Mesenteric fat pad (tissue), 1 donor: ENCODE measurements around the gene STXBP5L. TPM values are rescaled to one million over a fixed set of nuclear protein-coding genes. Genes with fewer than 3 reads are reported as not detected.
"Not testable (repeated sequence)": the region's sequence is repeated elsewhere in the genome, so short reads cannot be mapped to it uniquely, and the experiment has no call there.

Source experiments
- DNase-seq: peaks from one replicate; pipeline ENCODE4 v3.0.0-alpha.2; 2020; ENCODE audit warnings: low spot score
- microRNA-seq: library from miRNA; unstranded; fragments of <30 nt; microRNA quantifications from one replicate; pipeline ENCODE4 v1.2.0, GENCODE V29; 2020; ENCODE audit warnings: borderline number of aligned reads
- total RNA-seq: library from RNA; stranded (reverse); fragmentation: NEBNext Ultra II Directional; extraction: Animal tissue kit (Norgen Biotek cat#: 25700); gene quantifications from one replicate; pipeline ENCODE4 v1.2.1, GENCODE V29; 2021
- donor health status: DM: yes; HTN: yes; CAD: no.

Gene STXBP5L
- total RNA-seq, 1 donor from 2014 or later: not detected

- DNase-seq: no peak
These were observed 516.5 kb downstream of the STXBP5L start for GRCh38 chr3:121424549-121424948.

GRCh38 chr3:121430664-121431215 lies 522.7 kb downstream of the STXBP5L start:
- DNase-seq: no peak

DNA sequence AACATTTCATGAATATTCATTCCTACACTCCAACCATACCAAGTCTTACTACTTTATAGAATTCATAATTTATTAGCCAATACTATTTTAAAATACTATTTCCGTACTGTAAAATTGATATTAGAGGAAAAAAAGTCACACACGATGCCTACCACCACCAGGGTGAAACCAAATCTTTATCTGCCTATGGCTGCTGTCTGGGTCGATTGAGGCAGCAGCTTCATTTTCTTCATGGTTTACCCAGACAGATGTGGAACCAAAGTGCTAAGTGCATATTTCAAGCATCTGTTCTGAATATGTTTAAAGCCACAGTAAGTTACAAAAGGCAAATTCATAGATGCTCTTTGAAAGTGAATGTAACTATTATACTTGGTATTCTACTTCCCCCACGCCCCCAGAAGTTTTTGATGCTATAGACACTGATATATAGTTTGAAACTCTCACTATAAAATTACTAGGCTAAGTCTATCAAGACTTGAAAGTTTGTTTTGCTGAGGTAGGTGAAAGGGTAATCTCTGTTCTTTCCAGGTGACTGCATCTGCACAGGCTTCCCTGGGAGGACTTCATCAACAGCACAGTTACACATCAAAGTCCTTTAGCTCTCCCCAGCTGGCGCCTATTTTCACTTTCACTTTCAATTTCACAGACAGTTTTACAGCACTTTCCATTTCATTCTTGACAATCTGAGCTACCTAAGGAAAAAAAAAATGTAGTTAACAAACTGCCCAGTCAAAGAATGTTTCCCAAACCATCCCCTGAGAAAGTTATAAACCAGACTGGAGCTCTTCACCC lies 523.9 kb downstream of the STXBP5L start:
- no peak for DNase-seq

GRCh38 chr3:121436074-121436473 lies 528.1 kb downstream of the STXBP5L start:
- DNase-seq: no peak

DNA sequence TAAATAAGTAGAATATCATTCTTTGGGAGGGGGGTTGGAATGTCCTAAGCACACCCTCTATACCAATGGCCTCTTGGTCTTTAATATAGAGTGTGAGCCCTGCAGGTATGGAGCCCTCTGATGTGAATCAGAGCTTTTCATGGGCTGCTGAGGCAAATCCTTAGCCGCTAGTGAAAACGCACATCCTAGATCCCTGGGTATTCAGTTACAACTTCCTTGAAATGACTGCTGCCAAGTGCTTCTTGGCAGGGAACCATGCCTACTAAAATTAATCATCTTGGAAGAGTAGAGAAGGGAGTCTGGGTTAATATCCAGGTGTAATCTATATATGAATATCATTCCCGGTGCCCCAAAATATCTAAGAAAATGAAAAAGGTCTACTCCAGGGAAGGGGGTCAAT lies 528.6 kb downstream of the STXBP5L start:
- no peak for DNase-seq

GRCh38 chr3:121443456-121443855 lies 535.5 kb downstream of the STXBP5L start:
- no peak for DNase-seq

DNA sequence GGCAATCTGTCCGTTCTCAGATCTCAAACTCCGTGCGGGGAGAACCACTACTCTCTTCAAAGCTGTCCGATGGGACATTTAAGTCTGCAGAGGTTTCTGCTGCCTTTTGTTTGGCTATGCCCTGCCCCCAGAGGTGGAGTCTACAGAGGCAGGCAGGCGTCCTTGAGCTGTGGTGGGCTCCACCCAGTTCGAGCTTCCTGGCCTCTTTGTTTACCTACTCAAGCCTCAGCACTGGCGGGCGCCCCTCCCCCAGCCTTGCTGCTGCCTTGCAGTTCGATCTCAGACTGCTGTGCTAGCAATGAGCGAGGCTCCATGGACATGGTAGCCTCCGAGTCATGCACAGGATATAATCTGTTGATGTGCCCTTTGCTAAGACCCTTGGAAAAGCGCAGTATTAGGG lies 543.7 kb downstream of the STXBP5L start:
- not testable (repeated sequence) for DNase-seq

DNA sequence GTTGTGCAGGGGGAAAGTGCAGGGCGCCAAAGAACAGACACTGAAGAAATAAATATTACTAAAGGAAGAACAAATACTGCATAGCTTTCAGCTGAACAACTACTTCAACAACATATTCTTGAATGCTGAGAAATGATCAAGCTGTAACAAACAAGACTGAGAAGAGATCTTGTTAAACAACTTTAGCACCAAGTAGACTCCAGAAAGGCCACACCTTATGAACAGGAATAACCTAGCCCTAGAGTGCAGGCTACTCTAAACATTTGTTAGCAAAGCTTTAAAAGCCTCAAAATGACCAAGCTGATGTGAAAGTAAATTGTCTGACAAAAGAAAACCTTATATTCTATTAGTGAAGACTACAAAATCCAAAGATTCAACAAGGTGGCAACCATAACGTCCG lies 554.6 kb downstream of the STXBP5L start:
- DNase-seq: no peak

DNA sequence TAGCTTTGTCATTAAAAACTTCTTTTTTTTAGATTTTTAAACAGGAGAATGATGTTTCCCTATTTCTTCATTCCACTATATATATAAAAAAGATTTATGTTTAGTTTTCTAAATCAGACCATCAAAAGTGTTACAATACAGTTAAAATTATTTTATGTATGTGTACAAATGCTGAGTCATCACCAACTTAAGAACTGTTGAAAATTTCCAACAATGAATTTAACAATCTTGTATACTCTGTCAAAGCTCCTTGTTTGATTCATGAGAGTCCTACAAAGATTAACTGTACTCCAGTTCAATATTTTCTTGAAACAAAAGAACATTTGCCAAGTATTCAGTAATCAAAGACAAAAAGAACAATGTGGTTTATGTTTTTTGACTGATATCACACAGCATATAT lies 555.7 kb downstream of the STXBP5L start:
- no peak for DNase-seq

- DNase-seq: no peak
These were observed 559.1 kb downstream of the STXBP5L start for GRCh38 chr3:121467085-121467484.

GRCh38 chr3:121473001-121473400 lies 565.0 kb downstream of the STXBP5L start:
- DNase-seq: no peak

Small RNAs within 50 kb of the gene (microRNA-seq; reads per million reads assigned to microRNA genes)
- not detected for gene MIR5682

Other genes with a start within 250 kb of the STXBP5L start
- 0.80 TPM for gene HGD, start 226.0 kb upstream of the STXBP5L start, total RNA-seq
- gene RABL3, start 165.7 kb upstream of the STXBP5L start, total RNA-seq: 29.6 TPM
- gene GTF2E1, start 165.5 kb upstream of the STXBP5L start, total RNA-seq: 12.8 TPM